ENCODE measurements around the gene NME4. TPM values are rescaled to one million over a fixed set of nuclear protein-coding genes. Genes with fewer than 3 reads are reported as not detected.

Gene NME4
- total and polyA plus RNA-seq, 10 of the 15 experiments (the other 5 are each of a cell fraction or from before 2014, with no cell fraction given) = 11.0 to 235 (median 97.7) TPM

DNA sequence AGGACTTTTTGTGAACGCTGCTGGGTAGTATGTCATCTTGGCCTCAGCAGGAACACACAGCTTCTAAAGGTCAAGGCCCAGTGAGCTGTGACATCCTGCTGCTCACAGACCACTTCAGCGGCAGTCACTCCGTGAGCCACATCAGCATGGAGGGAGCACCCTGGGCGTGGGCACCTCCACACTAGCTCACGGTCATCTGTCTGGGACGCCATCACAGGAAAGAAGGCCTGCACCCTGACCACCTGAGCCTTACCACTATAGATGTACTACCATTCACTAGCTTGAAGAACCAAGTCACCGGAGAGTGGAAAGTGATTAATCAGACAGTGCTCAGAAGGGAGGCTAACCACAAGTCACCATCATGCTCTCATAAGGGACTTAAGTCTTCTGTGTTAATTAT is 47.8 kb upstream of the NME4 start (continued):
- peak; percentile 50; the same call in 1 of the 2 replicates for TF ChIP-seq MAX (IDR thresholded peaks at IDR 0.05; ENCODE audit: low read depth, low read length)
- peak; percentile 81; the same call in 1 of the 2 replicates for TF ChIP-seq PAX5 (IDR thresholded peaks at IDR 0.05; ENCODE audit: borderline replicate concordance, low read depth, low read length)
- TF ChIP-seq BHLHE40 (IDR thresholded peaks at IDR 0.05; ENCODE audit: borderline replicate concordance in 1 of 2, low read depth in 2 of 2, low read length in 1 of 2) = peak in 1 of 2 experiments; percentile 23; a peak in 1 of 4 replicates
- TF ChIP-seq, protein P1, sequence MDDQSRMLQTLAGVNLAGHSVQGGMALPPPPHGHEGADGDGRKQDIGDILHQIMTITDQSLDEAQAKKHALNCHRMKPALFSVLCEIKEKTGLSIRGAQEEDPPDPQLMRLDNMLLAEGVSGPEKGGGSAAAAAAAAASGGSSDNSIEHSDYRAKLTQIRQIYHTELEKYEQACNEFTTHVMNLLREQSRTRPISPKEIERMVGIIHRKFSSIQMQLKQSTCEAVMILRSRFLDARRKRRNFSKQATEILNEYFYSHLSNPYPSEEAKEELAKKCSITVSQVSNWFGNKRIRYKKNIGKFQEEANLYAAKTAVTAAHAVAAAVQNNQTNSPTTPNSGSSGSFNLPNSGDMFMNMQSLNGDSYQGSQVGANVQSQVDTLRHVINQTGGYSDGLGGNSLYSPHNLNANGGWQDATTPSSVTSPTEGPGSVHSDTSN (IDR thresholded peaks at IDR 0.05; ENCODE audit: insufficient replicate concordance, low read depth, low read length) = peak; percentile 34
- TF ChIP-seq WRNIP1 (IDR thresholded peaks at IDR 0.05; ENCODE audit: borderline replicate concordance, low read depth, low read length) = 0 out of 2 replicates have a peak, but pooled peaks have one; percentile 66
- TF ChIP-seq PML (IDR thresholded peaks at IDR 0.05; ENCODE audit: low read length) = 0 out of 2 replicates have a peak, but pooled peaks have one; percentile 30
- TF ChIP-seq POLR2AphosphoS5 (IDR thresholded peaks at IDR 0.05; ENCODE audit: low read length) = peak; percentile 23; the same call in 1 of the 2 replicates
- TF ChIP-seq SIN3A (IDR thresholded peaks at IDR 0.05; ENCODE audit: low read depth, low read length) = 0 out of 2 replicates have a peak, but pooled peaks have one; percentile 36
- TF ChIP-seq MLLT1 (IDR thresholded peaks at IDR 0.05) = peak; percentile 20; the same call in 1 of the 2 replicates
- TF ChIP-seq CREB1 (IDR thresholded peaks at IDR 0.05; ENCODE audit: low read depth) = 0 out of 2 replicates have a peak, but pooled peaks have one; percentile 29
- TF ChIP-seq ATF7 (IDR thresholded peaks at IDR 0.05; ENCODE audit: low read depth) = peak; percentile 67
